Measurements from ENCODE around the gene TAPT1. TPM values are rescaled to one million over a fixed set of nuclear protein-coding genes. Genes with fewer than 3 reads are reported as not detected.

Gene TAPT1
- total RNA-seq, 1 donor from 2014 or later: 23.0 TPM

DNA sequence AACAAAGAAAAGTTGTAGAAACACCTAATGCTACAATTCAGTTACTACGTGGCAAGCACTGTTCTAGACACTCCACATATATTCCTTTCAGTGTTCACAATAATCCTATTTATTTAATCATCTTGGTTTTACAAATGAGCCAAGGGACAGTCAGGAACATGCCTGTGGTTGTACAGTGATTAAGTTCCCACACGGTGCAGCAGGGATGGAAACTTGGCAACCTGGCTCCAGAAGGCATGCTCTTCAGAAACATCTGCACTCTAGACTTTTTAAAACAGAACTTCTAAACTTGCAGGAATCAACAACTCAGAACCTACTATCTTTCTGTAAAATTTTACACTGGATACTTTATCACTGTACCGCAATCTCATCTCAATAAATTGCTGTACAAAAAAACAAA, 32.1 kb downstream of the TAPT1 start:
- Mint-ChIP-seq H3K4me1 (ENCODE audit: low read depth) (peaks cover 34% of the 10 kb centered on the region), H3K4me3 (ENCODE audit: unreplicated experiment) (no peak overlapping the region), H3K27ac (ENCODE audit: unreplicated experiment) (peak overlapping the region; percentile 5), H3K27me3 (ENCODE audit: low read depth) (no peaks in the 10 kb centered on the region), H3K9me3 (ENCODE audit: low read depth) (no peaks in the 10 kb centered on the region), H3K36me3 (ENCODE audit: low read depth) (peaks cover 7% of the 10 kb centered on the region)
- no peak for TF ChIP-seq CTCF (IDR thresholded peaks at IDR 0.05)
- no peak for DNase-seq (ENCODE audit: low spot score)

DNA sequence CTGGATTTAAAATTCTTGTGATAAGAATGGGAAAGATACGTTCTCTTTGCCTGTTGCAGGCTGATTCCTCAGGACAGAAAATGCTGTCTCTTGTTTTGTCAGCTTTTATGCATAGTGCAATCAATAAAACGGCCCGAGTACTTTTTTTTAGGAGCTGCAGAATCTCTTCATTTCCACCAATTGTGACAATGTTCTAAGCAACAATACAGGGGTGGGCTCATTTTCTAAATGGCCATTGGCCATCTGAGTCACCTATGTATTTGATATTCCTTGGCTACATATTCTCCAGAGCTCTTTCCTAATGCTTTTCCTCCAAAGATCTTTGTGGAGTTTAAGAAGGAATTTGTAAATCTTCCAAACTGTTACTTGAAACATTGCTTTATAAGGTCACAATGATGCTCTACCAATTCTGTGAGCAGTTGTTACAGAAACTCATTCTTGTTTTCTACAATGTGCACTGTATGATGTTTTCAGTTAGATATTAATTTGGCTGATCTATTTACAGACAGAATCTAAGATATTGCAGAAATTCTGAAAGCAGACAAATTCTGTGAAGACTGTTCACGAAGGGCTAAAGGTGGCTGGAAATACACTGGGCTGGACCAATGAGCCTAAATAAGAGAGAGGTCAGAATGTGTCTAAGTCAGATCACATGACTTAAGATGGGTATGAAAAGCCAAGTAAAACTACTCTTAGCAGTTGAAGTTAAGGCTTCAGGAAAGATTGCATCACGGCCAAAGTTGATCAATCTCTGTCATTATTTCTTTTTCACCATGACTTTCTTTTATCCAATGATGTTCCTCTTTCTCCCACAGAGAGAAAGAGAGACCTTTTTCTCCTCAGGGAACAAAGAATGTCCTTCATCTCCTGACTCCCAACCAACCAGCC, 33.4 kb downstream of the TAPT1 start:
- Mint-ChIP-seq H3K4me1 (ENCODE audit: low read depth) (peaks cover 34% of the 10 kb centered on the region), H3K27ac (ENCODE audit: unreplicated experiment) (peak overlapping the region; percentile 50), H3K9me3 (ENCODE audit: low read depth) (no peaks in the 10 kb centered on the region), H3K27me3 (ENCODE audit: low read depth) (no peaks in the 10 kb centered on the region), H3K4me3 (ENCODE audit: unreplicated experiment) (no peak overlapping the region), H3K36me3 (ENCODE audit: low read depth) (peaks cover 7% of the 10 kb centered on the region)
- no peak for TF ChIP-seq CTCF (IDR thresholded peaks at IDR 0.05)
- no peak for DNase-seq (ENCODE audit: low spot score)

DNA sequence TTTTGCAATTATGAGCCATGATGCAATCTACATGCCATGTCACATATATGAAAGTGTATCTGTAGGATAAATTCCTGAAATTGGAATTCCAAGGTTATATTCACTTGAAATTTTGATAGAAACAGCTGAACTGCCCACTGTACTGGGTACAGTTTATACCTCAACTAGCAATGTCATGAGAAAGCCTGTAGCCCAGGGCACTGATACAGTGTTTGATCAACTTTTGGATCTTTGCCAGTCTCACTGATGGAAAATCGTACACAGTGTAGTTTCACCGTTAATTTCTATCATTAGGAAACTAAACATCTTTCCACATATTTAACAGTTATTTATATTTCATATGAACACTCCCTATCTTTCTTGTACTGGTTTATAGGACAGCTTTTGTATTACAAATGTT, 34.2 kb downstream of the TAPT1 start:
- H3K27ac Mint-ChIP-seq (ENCODE audit: unreplicated experiment): no peak overlapping the region
- H3K27me3 Mint-ChIP-seq (ENCODE audit: low read depth): no peaks in the 10 kb centered on the region
- DNase-seq (ENCODE audit: low spot score): no peak
- H3K4me3 Mint-ChIP-seq (ENCODE audit: unreplicated experiment): no peak overlapping the region
- H3K9me3 Mint-ChIP-seq (ENCODE audit: low read depth): no peaks in the 10 kb centered on the region
- TF ChIP-seq CTCF (IDR thresholded peaks at IDR 0.05): no peak
- H3K4me1 Mint-ChIP-seq (ENCODE audit: low read depth): peaks cover 32% of the 10 kb centered on the region
- H3K36me3 Mint-ChIP-seq (ENCODE audit: low read depth): peaks cover 7% of the 10 kb centered on the region

DNA sequence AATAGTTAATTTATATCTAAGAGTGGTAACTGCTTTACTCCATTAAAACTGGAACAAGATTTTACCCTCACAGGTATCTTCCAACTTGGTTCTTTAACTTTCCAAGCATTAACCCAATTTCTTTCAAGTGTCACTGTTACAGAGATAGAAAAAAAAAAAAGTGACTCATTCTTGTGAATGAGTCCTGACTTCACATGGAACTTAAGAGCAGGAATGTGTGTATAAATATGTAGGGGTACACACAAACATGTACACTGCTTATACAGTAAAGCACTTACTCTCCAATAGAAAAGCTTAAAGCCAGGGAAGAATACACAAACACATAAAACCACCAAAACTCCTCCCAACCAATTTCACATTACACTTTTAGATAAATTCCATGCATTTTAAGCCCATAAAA, 38.8 kb downstream of the TAPT1 start:
- H3K9me3 Mint-ChIP-seq (ENCODE audit: low read depth): no peaks in the 10 kb centered on the region
- H3K4me1 Mint-ChIP-seq (ENCODE audit: low read depth): peaks cover 4% of the 10 kb centered on the region
- no peak overlapping the region for H3K27ac Mint-ChIP-seq (ENCODE audit: unreplicated experiment)
- TF ChIP-seq CTCF (IDR thresholded peaks at IDR 0.05): no peak
- H3K4me3 Mint-ChIP-seq (ENCODE audit: unreplicated experiment): no peak overlapping the region
- DNase-seq (ENCODE audit: low spot score): no peak
- H3K36me3 Mint-ChIP-seq (ENCODE audit: low read depth): peaks cover 9% of the 10 kb centered on the region
- H3K27me3 Mint-ChIP-seq (ENCODE audit: low read depth): no peaks in the 10 kb centered on the region

- Mint-ChIP-seq H3K4me1 (ENCODE audit: low read depth) (peaks cover 4% of the 10 kb centered on the region), H3K9me3 (ENCODE audit: low read depth) (no peaks in the 10 kb centered on the region), H3K4me3 (ENCODE audit: unreplicated experiment) (no peak overlapping the region), H3K36me3 (ENCODE audit: low read depth) (peaks cover 9% of the 10 kb centered on the region), H3K27ac (ENCODE audit: unreplicated experiment) (no peak overlapping the region), H3K27me3 (ENCODE audit: low read depth) (no peaks in the 10 kb centered on the region)
- no peak for TF ChIP-seq CTCF (IDR thresholded peaks at IDR 0.05)
- no peak for DNase-seq (ENCODE audit: low spot score)
These were observed 39.3 kb downstream of the TAPT1 start for GRCh38 chr4:16186986-16187385.
